OCI-LY3 (cell line): Measurements from ENCODE around the gene EHD2.

ENCODE experiments used
- EZH2phosphoT487 ChIP-seq: fragments of 200-600 bp; shearing (Covaris generic); IDR thresholded peaks from 2 replicates; pipeline ENCODE4 v1.6.1; 2018; ENCODE audit warnings: antibody characterized with exemption, mixed run types, low read depth
- TF ChIP-seq, protein P1 (sequence below): fragments of 200-600, 300-600 bp; sonication (generic); IDR thresholded peaks from 2 replicates; pipeline ENCODE4 v1.5.1; 2014; ENCODE audit warnings: antibody characterized with exemption, low read length, low read depth

GRCh38 chr19:47790398-47790814, 77.2 kb downstream of the EHD2 start:
- TF ChIP-seq, protein P1, sequence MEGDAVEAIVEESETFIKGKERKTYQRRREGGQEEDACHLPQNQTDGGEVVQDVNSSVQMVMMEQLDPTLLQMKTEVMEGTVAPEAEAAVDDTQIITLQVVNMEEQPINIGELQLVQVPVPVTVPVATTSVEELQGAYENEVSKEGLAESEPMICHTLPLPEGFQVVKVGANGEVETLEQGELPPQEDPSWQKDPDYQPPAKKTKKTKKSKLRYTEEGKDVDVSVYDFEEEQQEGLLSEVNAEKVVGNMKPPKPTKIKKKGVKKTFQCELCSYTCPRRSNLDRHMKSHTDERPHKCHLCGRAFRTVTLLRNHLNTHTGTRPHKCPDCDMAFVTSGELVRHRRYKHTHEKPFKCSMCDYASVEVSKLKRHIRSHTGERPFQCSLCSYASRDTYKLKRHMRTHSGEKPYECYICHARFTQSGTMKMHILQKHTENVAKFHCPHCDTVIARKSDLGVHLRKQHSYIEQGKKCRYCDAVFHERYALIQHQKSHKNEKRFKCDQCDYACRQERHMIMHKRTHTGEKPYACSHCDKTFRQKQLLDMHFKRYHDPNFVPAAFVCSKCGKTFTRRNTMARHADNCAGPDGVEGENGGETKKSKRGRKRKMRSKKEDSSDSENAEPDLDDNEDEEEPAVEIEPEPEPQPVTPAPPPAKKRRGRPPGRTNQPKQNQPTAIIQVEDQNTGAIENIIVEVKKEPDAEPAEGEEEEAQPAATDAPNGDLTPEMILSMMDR, result peak; percentile 95
- TF ChIP-seq EZH2phosphoT487, result no peak
